ENCODE results near the gene MAK.
"Not testable (repeated sequence)": the region's sequence is repeated elsewhere in the genome, so short reads cannot be mapped to it uniquely, and the experiment has no call there.

The MAK gene

GRCh38 chr6:10854922-10855632 lies 16.7 kb upstream of the MAK start:
- no peak for DNase-seq (ENCODE audit: low spot score)

- DNase-seq (ENCODE audit: low spot score) = not testable (repeated sequence)
Observed at GRCh38 chr6:10853849-10854300, 15.5 kb upstream of the MAK start.

- DNase-seq (ENCODE audit: low spot score) = no peak
Observed at GRCh38 chr6:10852361-10852960, 14.1 kb upstream of the MAK start.

GRCh38 chr6:10850728-10851127 lies 12.4 kb upstream of the MAK start:
- no peak for DNase-seq (ENCODE audit: low spot score)

GRCh38 chr6:10849901-10850300 lies 11.6 kb upstream of the MAK start:
- DNase-seq (ENCODE audit: low spot score) = no peak

- DNase-seq (ENCODE audit: low spot score) = no peak
Observed at GRCh38 chr6:10847684-10848083, 9.3 kb upstream of the MAK start.

GRCh38 chr6:10843554-10843953 lies 5.2 kb upstream of the MAK start:
- DNase-seq (ENCODE audit: low spot score) = no peak

GRCh38 chr6:10838794-10839333 lies 525 bp upstream of the MAK start:
- no peak for DNase-seq (ENCODE audit: low spot score)

GRCh38 chr6:10837622-10837994 lies 731 bp downstream of the MAK start:
- DNase-seq (ENCODE audit: low spot score) = peak; percentile 5

GRCh38 chr6:10837009-10837621 lies 1.2 kb downstream of the MAK start:
- peak; percentile 19 for DNase-seq (ENCODE audit: low spot score)

- DNase-seq (ENCODE audit: low spot score) = no peak
Observed at GRCh38 chr6:10834823-10835222, 3.5 kb downstream of the MAK start.

- DNase-seq (ENCODE audit: low spot score) = no peak
Observed at GRCh38 chr6:10831609-10832008, 6.7 kb downstream of the MAK start.

GRCh38 chr6:10824819-10825218 lies 13.5 kb downstream of the MAK start:
- DNase-seq (ENCODE audit: low spot score) = no peak

GRCh38 chr6:10824297-10824696 lies 14.0 kb downstream of the MAK start:
- no peak for DNase-seq (ENCODE audit: low spot score)

GRCh38 chr6:10814176-10814575 lies 24.2 kb downstream of the MAK start:
- DNase-seq (ENCODE audit: low spot score) = not testable (repeated sequence)

GRCh38 chr6:10809098-10809497 lies 29.2 kb downstream of the MAK start:
- DNase-seq (ENCODE audit: low spot score) = no peak

- DNase-seq (ENCODE audit: low spot score) = no peak
Observed at GRCh38 chr6:10808376-10808775, 30.0 kb downstream of the MAK start.

- peak; percentile 37 for DNase-seq (ENCODE audit: low spot score)
Observed at GRCh38 chr6:10801224-10801848, 37.0 kb downstream of the MAK start.

- DNase-seq (ENCODE audit: low spot score) = no peak
Observed at GRCh38 chr6:10800810-10801209, 37.5 kb downstream of the MAK start.

- no peak for DNase-seq (ENCODE audit: low spot score)
Observed at GRCh38 chr6:10794239-10794638, 44.1 kb downstream of the MAK start.

- no peak for DNase-seq (ENCODE audit: low spot score)
Observed at GRCh38 chr6:10793695-10794094, 44.6 kb downstream of the MAK start.

GRCh38 chr6:10793035-10793434 lies 45.3 kb downstream of the MAK start:
- DNase-seq (ENCODE audit: low spot score) = peak; percentile 17

GRCh38 chr6:10792101-10792500 lies 46.2 kb downstream of the MAK start:
- DNase-seq (ENCODE audit: low spot score) = no peak

All from globus pallidus (tissue), 1 donor.